IMR-90 (cell line): ENCODE results near the gene ENPP7.

Source experiments
- POLR2A ChIP-seq: IDR thresholded peaks from 2 replicates; pipeline ENCODE4 v1.6.1; 2012; ENCODE audit warnings: mild to moderate bottlenecking, low read depth, low read length
- RAD21 ChIP-seq: IDR thresholded peaks from 2 replicates; pipeline ENCODE4 v1.6.1; 2012; ENCODE audit warnings: low read length, improper control_type of control experiment
- TF ChIP-seq, protein P1 (sequence below): conservative IDR thresholded peaks from 2 replicates; pipeline ENCODE4 v1.5.1; 2012; ENCODE audit warnings: mild to moderate bottlenecking, low read depth, low read length, improper control_type of control experiment

DNA sequence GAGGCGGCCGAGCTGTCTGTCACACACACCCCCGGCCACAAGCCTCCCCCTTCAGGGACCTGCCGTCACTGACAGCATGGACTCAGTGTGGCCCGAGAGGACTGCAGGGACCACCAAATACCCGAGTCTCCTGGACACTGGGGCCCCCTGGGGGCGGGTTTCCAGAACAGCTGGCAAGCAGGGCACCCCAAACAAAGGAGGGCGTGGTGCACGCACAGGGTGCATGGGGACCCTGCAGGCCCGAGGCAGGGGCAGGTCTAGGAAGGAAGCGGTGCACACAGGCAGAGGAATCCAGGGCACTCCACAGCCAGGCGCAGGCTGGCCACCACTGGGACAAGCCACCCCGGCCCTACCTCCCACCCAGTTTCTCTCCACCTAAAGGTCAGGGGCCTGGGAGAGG, 28.7 kb upstream of the ENPP7 start:
- TF ChIP-seq, protein P1, sequence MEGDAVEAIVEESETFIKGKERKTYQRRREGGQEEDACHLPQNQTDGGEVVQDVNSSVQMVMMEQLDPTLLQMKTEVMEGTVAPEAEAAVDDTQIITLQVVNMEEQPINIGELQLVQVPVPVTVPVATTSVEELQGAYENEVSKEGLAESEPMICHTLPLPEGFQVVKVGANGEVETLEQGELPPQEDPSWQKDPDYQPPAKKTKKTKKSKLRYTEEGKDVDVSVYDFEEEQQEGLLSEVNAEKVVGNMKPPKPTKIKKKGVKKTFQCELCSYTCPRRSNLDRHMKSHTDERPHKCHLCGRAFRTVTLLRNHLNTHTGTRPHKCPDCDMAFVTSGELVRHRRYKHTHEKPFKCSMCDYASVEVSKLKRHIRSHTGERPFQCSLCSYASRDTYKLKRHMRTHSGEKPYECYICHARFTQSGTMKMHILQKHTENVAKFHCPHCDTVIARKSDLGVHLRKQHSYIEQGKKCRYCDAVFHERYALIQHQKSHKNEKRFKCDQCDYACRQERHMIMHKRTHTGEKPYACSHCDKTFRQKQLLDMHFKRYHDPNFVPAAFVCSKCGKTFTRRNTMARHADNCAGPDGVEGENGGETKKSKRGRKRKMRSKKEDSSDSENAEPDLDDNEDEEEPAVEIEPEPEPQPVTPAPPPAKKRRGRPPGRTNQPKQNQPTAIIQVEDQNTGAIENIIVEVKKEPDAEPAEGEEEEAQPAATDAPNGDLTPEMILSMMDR, result no peak
- TF ChIP-seq RAD21, result no peak
- no peak for TF ChIP-seq POLR2A
